T-cell (primary cell): ENCODE data around the gene C11orf52. TPM values are rescaled to one million over a fixed set of nuclear protein-coding genes. Genes with fewer than 3 reads are reported as not detected.
A peak's percentile ranks its signal among the peaks of the same experiment; 100 is the strongest.

Experiments used
- ATAC-seq, 4 experiments: fragments of 200-7000 bp in 3 of 4; fragments of 150-1000 bp in 1 of 4; cut with Tn5 transposase; replicated peaks in 1 of 4; 1 replicate in 3 of 4; 2 replicates in 1 of 4; pipeline ENCODE4 v1.10.0; 2021; ENCODE audit warnings: moderate library complexity in 3 of 4, mild to moderate bottlenecking in 2 of 4, moderate number of reproducible peaks in 1 of 4
- CTCF ChIA-PET, 2 donors: fragments of 300-600 bp; sonication (Branson Sonifier 250); formaldehyde crosslinking; loops; one replicate each; lab custom pipeline; 2022; ENCODE audit warnings: antibody characterized with exemption in 2 of 2; lab: Charles Lee
- POLR2A ChIA-PET, 2 donors: fragments of 300-600 bp; sonication (Branson Sonifier 250); formaldehyde crosslinking; loops; one replicate each; lab custom pipeline; 2022; ENCODE audit warnings: antibody characterized with exemption in 2 of 2; lab: Charles Lee
- DNase-seq, 35 experiments: peaks; one replicate each; pipeline versions ENCODE4 v3.0.0 to v3.0.0-alpha.2; 2013 to 2023
- H3K27ac ChIP-seq: one replicate; pipeline ENCODE4 v1.5.1; 2013; ENCODE audit warnings: low read length
- H3K27me3 ChIP-seq, 2 experiments: replicated peaks in 1 of 2; 1 replicate in 1 of 2; 2 replicates in 1 of 2; pipeline versions ENCODE4 v1.6.1 to v1.7.0; 2013; ENCODE audit warnings: low read length in 1 of 2, mixed read lengths in 1 of 2; ENCODE audit not compliant: control insufficient read depth in 2 of 2, insufficient read depth in 2 of 2; ENCODE audit errors: extremely low read depth in 1 of 2
- H3K36me3 ChIP-seq, 2 donors: 1 replicate in 1 of 2; 2 replicates in 1 of 2; pipeline versions ENCODE4 v1.6.1 to v1.7.0; 2013; ENCODE audit warnings: low read length in 1 of 2; ENCODE audit not compliant: control insufficient read depth in 2 of 2, insufficient read depth in 1 of 2; ENCODE audit errors: extremely low read depth in 1 of 2
- H3K4me1 ChIP-seq, 2 experiments: 1 replicate in 1 of 2; 2 replicates in 1 of 2; pipeline versions ENCODE4 v1.6.1 to v1.7.0; 2013; ENCODE audit warnings: low read length in 2 of 2, mixed read lengths in 1 of 2; ENCODE audit not compliant: insufficient read depth in 2 of 2, control insufficient read depth in 1 of 2; ENCODE audit errors: extremely low read depth in 1 of 2
- H3K4me3 ChIP-seq, 2 donors: 1 replicate in 1 of 2; 2 replicates in 1 of 2; pipeline versions ENCODE4 v1.5.1 to v1.7.0; 2013; ENCODE audit warnings: mild to moderate bottlenecking in 2 of 2, low read length in 1 of 2, moderate library complexity in 1 of 2; ENCODE audit not compliant: control insufficient read depth in 1 of 2; ENCODE audit errors: extremely low read depth in 1 of 2
- H3K9me3 ChIP-seq: 2 replicates; pipeline ENCODE4 v1.7.0; 2013
- H3K27ac Mint-ChIP-seq, 2 donors: one replicate each; pipeline ENCODE4 v1.8.0; 2020 to 2021; ENCODE audit warnings: mild to moderate bottlenecking in 2 of 2, mixed read lengths in 2 of 2
- H3K27me3 Mint-ChIP-seq, 2 donors: one replicate each; pipeline ENCODE4 v1.8.0; 2021 to 2022; ENCODE audit warnings: mixed read lengths in 2 of 2
- H3K36me3 Mint-ChIP-seq: one replicate; pipeline ENCODE4 v1.8.0; 2021; ENCODE audit warnings: mixed read lengths
- H3K4me1 Mint-ChIP-seq, 3 donors: one replicate each; pipeline ENCODE4 v1.8.0; 2020 to 2022; ENCODE audit warnings: mixed read lengths in 3 of 3, mild to moderate bottlenecking in 1 of 3
- H3K4me3 Mint-ChIP-seq, 3 donors: one replicate each; pipeline ENCODE4 v1.8.0; 2020 to 2022; ENCODE audit warnings: mild to moderate bottlenecking in 3 of 3, mixed read lengths in 3 of 3, moderate library complexity in 3 of 3
- H3K9me3 Mint-ChIP-seq, 3 donors: one replicate each; pipeline ENCODE4 v1.8.0; 2020 to 2022; ENCODE audit warnings: mixed read lengths in 3 of 3
- WGBS: methylation state at CpG from one replicate; pipeline ENCODE4 v1.1.5; 2013; ENCODE audit warnings: missing lambda C conversion rate; ENCODE audit not compliant: insufficient coverage; 5-methylcytosine and 5-hydroxymethylcytosine counted together
- total RNA-seq, 35 experiments: library from RNA in 6 of 35; stranded (reverse) in 6 of 35; fragments of 120-200 nt in 1 of 35; gene quantifications; one replicate each; pipeline versions ENCODE4 v1.2.1 to v1.2.4 and lab custom pipeline; 2013 to 2026

Gene C11orf52, protein sequence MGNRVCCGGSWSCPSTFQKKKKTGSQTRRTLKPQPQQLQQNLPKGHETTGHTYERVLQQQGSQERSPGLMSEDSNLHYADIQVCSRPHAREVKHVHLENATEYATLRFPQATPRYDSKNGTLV
- not detected for total RNA-seq
- not detected for total RNA-seq (2013)
- 0 reads per million in 29 experiments for total RNA-seq (lab: John Stamatoyannopoulos, UW)

DNA sequence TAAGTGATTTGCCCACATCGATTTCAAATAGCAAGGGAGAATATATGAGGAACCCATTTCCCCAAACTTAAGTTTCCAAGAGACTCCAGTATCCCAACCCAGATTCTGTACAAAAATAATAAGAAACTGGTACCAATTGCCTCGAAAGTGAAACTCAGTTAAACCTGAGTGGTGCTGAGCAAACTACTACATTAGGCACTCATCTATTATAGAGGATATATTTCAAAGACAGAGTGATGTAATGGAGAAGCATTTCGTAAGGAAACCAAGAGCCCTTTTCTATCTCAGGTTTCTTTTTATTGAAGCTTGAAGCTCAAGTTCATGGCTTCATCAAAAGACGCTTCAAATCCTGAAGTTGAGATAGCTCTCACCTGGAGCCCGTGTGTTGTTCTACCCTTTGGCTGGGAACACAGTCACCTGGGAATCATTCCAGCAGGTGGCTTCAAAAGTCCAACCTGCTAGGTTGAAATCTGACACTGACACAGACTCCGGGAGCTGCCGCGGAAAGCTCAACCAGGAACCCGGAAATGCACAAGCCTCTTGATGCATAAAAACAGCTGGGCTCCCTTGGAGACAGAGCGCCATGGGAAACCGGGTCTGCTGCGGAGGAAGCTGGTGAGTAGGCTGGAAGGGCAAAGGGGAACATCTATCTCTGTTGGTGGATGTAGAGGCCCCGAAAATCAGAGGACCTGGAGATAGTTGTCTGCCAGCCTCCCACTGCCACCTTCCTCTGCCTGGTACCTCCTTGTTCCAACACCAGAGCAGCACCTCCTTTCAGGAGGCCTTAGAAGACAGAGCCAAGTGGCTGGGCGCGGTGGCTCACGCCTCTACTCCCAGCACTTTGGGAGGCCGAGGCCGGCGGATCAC lies at the start of gene C11orf52:
C11orf52 (plus strand) TSS at position 524 of the 867 bp plus-strand sequence; CDS start at position 584, 60 bp downstream.
- H3K4me1 ChIP-seq: no peaks in the 10 kb centered on the region
- Mint-ChIP-seq H3K4me1 (no peaks in the 10 kb centered on the region), H3K27ac (no peak within 1 kb of the TSS), H3K9me3 (no peaks in the 10 kb centered on the region), H3K27me3 (peaks cover 33% of the 10 kb centered on the region in 2 donors), H3K4me3 (peak within 1 kb of the TSS in 1 of 3 donors; percentile 16), H3K36me3 (no peaks in the 10 kb centered on the region)
- POLR2A ChIA-PET: no interaction called here
- H3K4me3 ChIP-seq: no peak within 1 kb of the TSS
- ATAC-seq (no peak), DNase-seq (no peak)
- H3K9me3 ChIP-seq: no peaks in the 10 kb centered on the region
- CTCF ChIA-PET: no interaction called here
- H3K27ac ChIP-seq: no peak within 1 kb of the TSS
- H3K36me3 ChIP-seq: no peaks in the 10 kb centered on the region
- peaks cover 4 to 26% of the 10 kb centered on the region in 2 experiments for H3K27me3 ChIP-seq
- 81% methylated on average over 11 of the region's 19 CpGs for WGBS

DNA sequence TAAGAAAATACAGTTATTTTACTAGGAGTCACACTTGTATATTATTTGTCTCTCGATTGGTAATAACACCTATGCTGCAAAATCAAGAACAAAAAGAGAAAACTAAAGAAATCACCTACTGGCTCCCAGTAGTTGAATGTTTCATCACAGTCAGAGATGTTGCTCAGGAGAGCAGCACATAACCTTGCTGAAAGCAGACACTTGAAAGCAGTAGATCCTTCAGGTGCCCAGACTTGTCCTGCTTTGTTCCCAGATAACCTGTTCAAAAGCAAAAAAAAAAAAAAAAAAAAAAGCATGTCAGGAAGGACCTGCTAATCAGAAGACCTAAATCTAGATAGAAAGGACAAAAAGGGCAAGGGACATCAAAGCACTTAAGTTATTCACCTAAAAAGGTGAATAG lies 48.6 kb upstream of the C11orf52 start:
- Mint-ChIP-seq H3K36me3 (peaks cover 37% of the 10 kb centered on the region), H3K27me3 (no peaks in the 10 kb centered on the region), H3K4me3 (peak overlapping the region; percentile 32 to 91 (median 34)), H3K27ac (no peak overlapping the region), H3K9me3 (no peaks in the 10 kb centered on the region), H3K4me1 (peaks cover 18 to 26% (median 22%) of the 10 kb centered on the region in 3 donors)
- H3K4me1 ChIP-seq: peaks cover 4 to 8% of the 10 kb centered on the region in 2 experiments
- ChIA-PET POLR2A (interaction anchor here (0.6 to 1.2 kb wide), 4 partner anchors 67 to 205 kb away, joined by 3 to 16 read pairs (median 12); partner anchors contain the start of gene DIXDC1 (in 1 of the 2)), CTCF (interaction anchor here (0.6 to 2.8 kb wide), 9 partner anchors 11 to 1574 kb away, joined by 3 to 20 read pairs (median 5); partner anchors contain the start of genes CFAP68 (in 1 of the 2) and PPP2R1B (in 1 of the 2))
- H3K9me3 ChIP-seq: no peaks in the 10 kb centered on the region
- peak overlapping the region; percentile 76 for H3K27ac ChIP-seq
- no CpG with 5 or more reads among the region's 1 CpG for WGBS
- no peak for ATAC-seq
- H3K36me3 ChIP-seq: peaks cover 0 to 37% of the 10 kb centered on the region in 2 donors
- DNase-seq: no peak
- no peaks in the 10 kb centered on the region for H3K27me3 ChIP-seq
- H3K4me3 ChIP-seq: no peak overlapping the region

DNA sequence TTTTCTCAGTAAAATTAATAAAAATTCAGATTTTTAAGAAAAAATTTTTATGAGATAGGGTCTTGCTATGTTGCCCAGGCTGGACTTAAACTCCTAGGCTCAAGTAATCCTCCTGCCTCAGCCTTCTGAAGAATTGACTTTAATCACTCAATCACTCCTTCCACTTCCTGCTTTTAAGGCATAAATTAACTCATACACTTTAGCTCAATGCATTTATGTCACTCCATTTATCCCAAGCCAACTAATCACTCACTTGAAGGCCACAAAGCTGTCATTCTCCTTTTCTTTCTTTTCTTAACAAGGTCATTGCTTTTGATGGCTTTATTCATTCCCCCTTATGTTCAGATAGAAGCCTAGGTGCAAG lies 48.2 kb upstream of the C11orf52 start:
- Histone ChIP-seq H3K36me3 (peaks cover 0 to 39% of the 10 kb centered on the region in 2 donors), H3K27ac (peak overlapping the region; percentile 76), H3K9me3 (no peaks in the 10 kb centered on the region), H3K27me3 (no peaks in the 10 kb centered on the region), H3K4me1 (peaks cover 4 to 8% of the 10 kb centered on the region in 2 experiments), H3K4me3 (peak overlapping the region; percentile 72 to 79)
- Mint-ChIP-seq H3K36me3 (peaks cover 34% of the 10 kb centered on the region), H3K4me3 (peak overlapping the region; percentile 90 to 94 (median 91)), H3K9me3 (no peaks in the 10 kb centered on the region), H3K4me1 (peaks cover 18 to 26% (median 22%) of the 10 kb centered on the region in 3 donors), H3K27ac (peak overlapping the region; percentile 85 to 89), H3K27me3 (no peaks in the 10 kb centered on the region)
- ChIA-PET CTCF (interaction anchor here (0.6 to 2.8 kb wide), 10 partner anchors 11 to 1575 kb away, joined by 3 to 20 read pairs (median 6); partner anchors contain the start of genes CFAP68 (in 1 of the 2) and PPP2R1B (in 1 of the 2)), POLR2A (interaction anchor here (0.6 to 1.2 kb wide), 4 partner anchors 67 to 204 kb away, joined by 3 to 16 read pairs (median 12); partner anchors contain the start of gene DIXDC1 (in 1 of the 2))
- ATAC-seq (no peak), DNase-seq (no peak)

DNA sequence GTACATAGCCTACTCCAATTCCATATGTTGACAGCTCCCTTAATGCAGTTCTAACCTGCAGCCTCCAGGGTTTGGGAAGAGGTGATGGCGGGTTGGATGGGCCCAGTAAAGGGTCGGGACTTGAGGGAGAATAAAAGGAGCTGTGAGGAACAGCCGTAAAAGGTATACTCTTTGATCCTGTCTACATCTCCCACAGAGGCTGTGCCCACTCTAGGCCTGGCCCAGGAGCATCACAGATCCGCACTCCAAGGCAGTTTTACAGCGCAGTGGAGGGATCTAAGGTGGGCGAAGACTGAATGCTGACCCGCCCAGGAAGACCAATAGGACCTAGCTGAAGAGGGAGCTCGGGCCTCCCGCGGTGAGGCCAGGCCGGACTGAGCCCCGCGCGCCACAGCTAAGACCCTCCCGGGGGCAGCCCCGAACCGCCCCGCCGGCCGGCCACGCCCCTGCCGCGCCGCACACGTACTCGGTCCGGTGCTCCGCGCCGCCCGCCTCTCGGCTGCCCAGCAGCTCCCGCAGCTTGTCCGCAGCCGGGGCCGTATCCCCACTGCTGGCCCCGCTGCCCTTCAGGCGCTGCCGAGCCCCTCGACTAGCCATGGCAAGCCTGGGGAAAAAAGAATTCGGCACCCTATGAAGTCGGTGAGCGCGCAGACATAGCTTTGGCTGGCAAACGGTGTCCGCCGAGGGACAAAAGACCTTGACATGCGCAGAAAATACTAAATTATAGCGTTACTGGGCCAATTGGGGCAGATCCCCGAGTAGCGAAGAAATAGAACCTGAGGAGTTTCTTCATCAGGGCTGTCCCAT lies 47.6 kb upstream of the C11orf52 start, which contains the start of gene ALG9:
ALG9 (minus strand) TSS at position 696 of the 807 bp plus-strand sequence; CDS start at position 597, 99 bp downstream.
- H3K36me3 Mint-ChIP-seq: peaks cover 33% of the 10 kb centered on the region

DNA sequence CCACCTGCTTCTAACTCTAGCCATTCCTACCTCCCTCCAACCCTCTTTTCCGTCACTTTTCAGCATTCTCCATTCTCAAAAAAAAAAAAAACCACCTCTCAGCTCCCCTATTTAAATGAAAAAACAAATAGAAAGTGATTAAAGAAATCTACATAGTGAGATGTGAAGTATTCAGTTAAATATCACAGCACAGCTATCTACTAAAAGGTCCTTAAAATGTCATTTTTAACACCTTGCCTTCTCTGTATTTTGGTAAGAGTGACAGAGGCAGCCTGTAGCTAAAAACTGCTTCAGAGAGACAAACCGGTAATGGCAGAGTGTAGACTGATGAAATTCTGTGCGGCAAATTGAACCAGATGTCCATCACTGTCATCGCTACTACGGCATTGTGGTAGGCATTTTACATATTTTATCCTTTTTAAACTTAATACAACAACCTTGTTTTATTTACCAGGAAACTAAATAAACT lies 47.0 kb upstream of the C11orf52 start:
- no CpG with 5 or more reads among the region's 5 CpGs for WGBS

More for the DNA sequence above, 47.6 kb upstream of the C11orf52 start, which contains the start of gene ALG9:
- POLR2A ChIA-PET: interaction anchor here (0.6 to 1.8 kb wide), 8 partner anchors 11 to 274 kb away, joined by 3 to 16 read pairs (median 6); partner anchors contain the start of gene DIXDC1 (in 1 of the 2)
- DNase-seq (peak; percentile 71 to 92 (median 86)), ATAC-seq (peak; percentile 89 to 91 (median 90))
- WGBS: under 1% methylated on average over 48 of the region's 51 CpGs
- Histone ChIP-seq H3K36me3 (peaks cover 0 to 41% of the 10 kb centered on the region in 2 donors), H3K4me1 (peaks cover 4 to 8% of the 10 kb centered on the region in 2 experiments), H3K27me3 (no peaks in the 10 kb centered on the region), H3K4me3 (peak within 1 kb of the TSS; percentile 72 to 79), H3K9me3 (no peaks in the 10 kb centered on the region), H3K27ac (peak within 1 kb of the TSS; percentile 76)
- peaks cover 18 to 26% (median 22%) of the 10 kb centered on the region in 3 donors for H3K4me1 Mint-ChIP-seq
- H3K27me3 Mint-ChIP-seq: no peaks in the 10 kb centered on the region
- CTCF ChIA-PET: interaction anchor here (0.5 to 2.8 kb wide), 17 partner anchors 9 to 1442 kb away, joined by 3 to 20 read pairs (median 4); partner anchors contain the start of genes CFAP68 (in 1 of the 2) and PPP2R1B (in 1 of the 2)
- no peaks in the 10 kb centered on the region for H3K9me3 Mint-ChIP-seq
- peak within 1 kb of the TSS; percentile 93 to 94 for H3K27ac Mint-ChIP-seq
- peak within 1 kb of the TSS; percentile 90 to 94 (median 91) for H3K4me3 Mint-ChIP-seq

More for the DNA sequence above, 47.0 kb upstream of the C11orf52 start:
- peaks cover 0 to 41% of the 10 kb centered on the region in 2 donors for H3K36me3 ChIP-seq
- peaks cover 28% of the 10 kb centered on the region for H3K36me3 Mint-ChIP-seq
- H3K4me3 ChIP-seq: peak overlapping the region; percentile 72 to 79
- peaks cover 18 to 24% (median 22%) of the 10 kb centered on the region in 3 donors for H3K4me1 Mint-ChIP-seq
- H3K27ac Mint-ChIP-seq: peak overlapping the region; percentile 93 to 94
- peak overlapping the region; percentile 76 for H3K27ac ChIP-seq
- POLR2A ChIA-PET: interaction anchor here (0.6 to 1.8 kb wide), 8 partner anchors 8 to 275 kb away, joined by 3 to 13 read pairs (median 4); no protein-coding TSS in a partner anchor
- peaks cover 4 to 8% of the 10 kb centered on the region in 2 experiments for H3K4me1 ChIP-seq
- H3K9me3 ChIP-seq: no peaks in the 10 kb centered on the region
- DNase-seq: no peak
- peak overlapping the region; percentile 90 to 94 (median 91) for H3K4me3 Mint-ChIP-seq
- H3K27me3 ChIP-seq: no peaks in the 10 kb centered on the region
- CTCF ChIA-PET: interaction anchor here (0.6 to 2.8 kb wide), 15 partner anchors 10 to 1441 kb away, joined by 3 to 20 read pairs (median 4); partner anchors contain the start of genes CFAP68 (in 1 of the 2) and PPP2R1B (in 1 of the 2)
- no peaks in the 10 kb centered on the region for H3K9me3 Mint-ChIP-seq
- no peak for ATAC-seq
- no peaks in the 10 kb centered on the region for H3K27me3 Mint-ChIP-seq
